ENCODE measurements around the gene PIGL. TPM values are rescaled to one million over a fixed set of nuclear protein-coding genes. Genes with fewer than 3 reads are reported as not detected.
"Not testable (repeated sequence)": the region's sequence is repeated elsewhere in the genome, so short reads cannot be mapped to it uniquely, and the experiment has no call there.

Gene PIGL
- total RNA-seq, 1 experiment from 2014 or later = 35.2 TPM

DNA sequence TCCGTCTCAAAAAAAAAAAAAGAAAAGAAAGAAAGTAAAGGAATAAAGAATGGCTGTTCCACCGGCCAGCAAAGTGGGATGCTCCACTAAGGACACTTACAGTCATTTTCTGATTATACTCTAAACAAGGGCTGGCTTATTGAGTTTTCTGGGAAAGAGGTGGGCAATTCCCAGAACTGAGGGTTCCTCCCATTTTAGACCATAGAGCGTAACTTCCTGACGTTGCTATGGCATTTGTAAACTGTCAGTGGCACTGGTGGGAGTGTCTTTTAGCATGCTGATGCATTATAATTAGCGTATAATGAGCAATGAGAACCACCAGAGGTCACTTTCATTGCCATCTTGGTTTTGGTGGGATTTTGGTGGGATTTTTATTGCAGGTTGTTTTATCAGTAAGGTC lies 58.0 kb downstream of the PIGL start:
- Histone ChIP-seq H3K27ac (no peak overlapping the region), H3K27me3 (no peaks in the 10 kb centered on the region), H3K9me3 (replicated peaks) (peaks cover 16% of the 10 kb centered on the region)

DNA sequence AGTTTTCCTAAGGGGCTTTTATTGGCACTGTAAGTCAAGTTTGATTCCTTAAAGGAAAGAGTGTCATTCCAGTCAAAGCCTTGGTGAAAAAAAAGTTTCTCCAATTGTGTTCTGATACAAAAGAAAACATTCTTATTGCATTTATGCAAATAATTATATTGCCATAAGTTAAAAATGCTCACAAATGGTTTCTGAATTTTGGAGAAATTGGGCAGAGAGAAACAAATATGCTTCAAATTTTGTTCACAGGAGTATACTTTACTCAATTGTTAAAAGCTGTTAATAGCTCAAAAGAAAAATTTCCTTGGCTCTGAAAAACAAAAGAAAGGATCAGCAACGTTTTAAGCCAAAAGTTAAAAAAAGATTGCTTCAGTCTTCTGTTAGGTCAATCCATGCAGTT lies 60.2 kb downstream of the PIGL start:
- Histone ChIP-seq H3K4me3 (no peak overlapping the region), H3K9me3 (replicated peaks) (peaks cover 16% of the 10 kb centered on the region), H3K27me3 (no peaks in the 10 kb centered on the region), H3K4me1 (no peaks in the 10 kb centered on the region), H3K27ac (no peak overlapping the region), H3K36me3 (peaks cover 8% of the 10 kb centered on the region)
- DNase-seq = no peak

More for the DNA sequence above, 58.0 kb downstream of the PIGL start:
- Histone ChIP-seq H3K36me3 (peaks cover 8% of the 10 kb centered on the region), H3K4me3 (no peak overlapping the region), H3K4me1 (no peaks in the 10 kb centered on the region)
- DNase-seq = no peak

DNA sequence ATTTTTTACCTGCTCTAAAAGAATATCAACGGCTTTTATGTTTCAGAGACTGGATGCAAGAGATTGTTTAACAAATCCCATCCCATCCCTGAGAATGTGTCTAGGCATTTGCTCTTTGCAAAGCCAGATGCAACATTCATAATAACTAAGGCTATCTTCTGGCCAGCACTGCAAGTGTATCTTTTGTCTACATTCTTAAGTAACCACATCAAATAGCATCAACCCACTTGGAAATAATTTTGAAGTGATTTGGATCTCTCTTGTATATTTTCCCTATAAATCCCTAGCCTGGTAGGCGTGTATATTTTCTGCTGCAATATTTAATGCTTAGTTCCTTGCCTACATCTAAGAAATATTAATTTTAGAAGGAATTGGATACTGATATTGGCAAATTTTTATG lies 64.3 kb downstream of the PIGL start:
- Histone ChIP-seq H3K27ac (no peak overlapping the region), H3K36me3 (peaks cover 8% of the 10 kb centered on the region), H3K4me3 (no peak overlapping the region), H3K27me3 (no peaks in the 10 kb centered on the region), H3K9me3 (replicated peaks) (peaks cover 7% of the 10 kb centered on the region), H3K4me1 (peaks cover 3% of the 10 kb centered on the region)
- DNase-seq = no peak

DNA sequence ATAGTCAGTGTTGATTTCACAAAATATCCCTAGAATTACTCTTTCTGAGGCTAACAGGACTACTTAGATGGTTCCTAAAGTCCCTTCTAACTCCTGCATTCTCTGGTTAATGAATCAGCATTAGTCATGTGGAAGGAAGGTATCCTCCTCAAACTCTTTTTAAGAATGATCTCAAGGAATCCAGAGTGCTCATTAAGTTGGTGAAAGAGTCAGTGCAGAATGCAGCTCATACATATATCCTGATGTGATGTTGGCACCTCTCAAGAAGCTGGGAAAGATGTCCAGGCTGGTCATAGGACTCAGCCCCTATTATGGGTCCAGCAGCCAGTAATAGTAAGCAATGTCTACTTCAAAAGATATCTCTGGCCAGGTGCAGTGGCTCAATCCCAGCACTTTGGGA lies 65.5 kb downstream of the PIGL start:
- no peak for DNase-seq
- no peak overlapping the region for H3K4me3 ChIP-seq
- no peak overlapping the region for H3K27ac ChIP-seq
- H3K9me3 ChIP-seq (replicated peaks) = no peaks in the 10 kb centered on the region; the same call in 1 of the 2 replicates
- H3K4me1 ChIP-seq = peaks cover 8% of the 10 kb centered on the region
- H3K36me3 ChIP-seq = peaks cover 8% of the 10 kb centered on the region
- no peaks in the 10 kb centered on the region for H3K27me3 ChIP-seq

DNA sequence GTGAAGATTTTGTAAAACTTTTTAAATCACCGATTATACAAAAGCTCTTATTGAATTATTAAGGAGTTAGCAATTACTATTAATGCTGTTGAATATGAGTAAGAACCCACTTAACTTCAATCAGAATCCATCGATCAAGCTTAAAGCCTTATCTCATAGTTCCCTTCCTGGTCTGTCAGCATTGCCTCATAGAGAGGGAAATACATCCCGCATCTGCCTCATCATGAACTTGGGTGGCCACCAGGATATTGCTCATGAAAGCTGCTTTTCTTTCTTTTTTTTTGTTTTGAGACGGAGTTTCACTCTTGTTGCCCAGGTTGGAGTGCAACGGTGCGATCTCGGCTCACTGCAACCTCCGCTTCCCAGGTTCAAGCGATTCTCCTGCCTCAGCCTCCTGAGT lies 66.7 kb downstream of the PIGL start:
- H3K9me3 ChIP-seq (replicated peaks) = no peaks in the 10 kb centered on the region; the same call in 1 of the 2 replicates
- peaks cover 15% of the 10 kb centered on the region for H3K4me1 ChIP-seq
- DNase-seq = no peak
- no peaks in the 10 kb centered on the region for H3K27me3 ChIP-seq
- H3K27ac ChIP-seq = no peak overlapping the region
- no peak overlapping the region for H3K4me3 ChIP-seq
- peaks cover 1% of the 10 kb centered on the region; the same call in 1 of the 2 replicates for H3K36me3 ChIP-seq

DNA sequence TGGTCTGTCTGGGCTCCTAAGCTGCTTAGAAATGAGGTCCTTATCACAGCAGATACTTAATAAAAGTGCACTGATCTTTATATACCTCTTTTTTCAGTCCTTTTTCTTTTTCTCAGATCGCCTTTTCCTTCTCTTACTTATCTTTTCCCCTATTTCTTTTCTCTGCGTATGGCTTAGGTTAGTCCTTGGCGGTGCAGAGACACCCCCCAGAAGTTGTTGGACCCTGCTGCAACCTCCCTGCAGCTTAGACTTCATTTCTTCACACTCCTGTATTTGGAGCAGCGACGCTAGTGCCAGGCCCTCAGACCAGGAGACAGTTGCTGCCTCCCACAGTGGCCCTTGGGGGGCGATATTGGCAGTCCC lies 68.6 kb downstream of the PIGL start:
- H3K4me1 ChIP-seq = peaks cover 15% of the 10 kb centered on the region
- DNase-seq = no peak

DNA sequence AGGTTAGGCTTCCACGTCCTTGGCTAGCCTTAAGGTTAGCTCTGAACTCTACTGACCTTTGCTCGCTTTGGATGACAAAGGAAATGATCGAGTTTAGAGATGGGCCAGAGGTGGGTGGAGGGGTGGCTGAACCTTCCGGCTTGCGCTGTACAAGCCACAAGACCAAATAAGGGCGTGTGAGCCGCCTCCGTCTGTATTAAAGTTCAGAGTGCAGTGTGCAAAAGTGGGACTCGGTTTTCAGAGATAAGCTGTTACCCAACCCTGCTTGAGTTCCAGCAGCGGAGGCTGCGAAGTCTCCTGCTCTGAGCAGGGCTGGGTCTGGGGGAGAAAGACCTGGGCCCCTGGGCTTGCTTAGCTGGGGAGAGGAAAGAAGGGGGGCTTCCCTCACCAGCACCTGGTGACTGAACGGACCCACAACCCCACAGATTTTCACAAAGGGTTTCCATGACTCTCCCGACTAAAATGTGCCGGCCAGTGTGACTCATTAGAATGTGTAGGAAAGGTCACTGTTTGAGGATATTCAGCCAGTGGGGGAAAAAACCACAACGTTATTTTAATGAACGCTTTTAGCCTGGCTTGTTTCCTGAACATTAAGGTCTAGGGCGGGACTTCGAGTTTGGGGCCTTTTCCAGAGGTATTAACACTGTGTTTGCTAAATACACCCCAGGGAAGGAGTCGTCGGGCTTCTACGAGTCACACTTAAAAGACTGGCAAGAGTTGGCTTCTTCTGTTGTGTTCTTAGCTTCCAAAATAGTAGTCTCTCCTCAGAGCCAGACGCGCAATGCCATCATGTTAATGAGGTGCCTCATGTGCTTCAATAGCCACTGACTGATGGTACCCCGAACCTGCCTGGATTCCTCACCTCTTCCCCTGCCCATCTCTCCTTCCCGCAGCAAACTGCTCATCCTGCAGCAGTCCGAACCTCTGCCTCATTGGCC lies 69.3 kb downstream of the PIGL start:
- peaks cover 15% of the 10 kb centered on the region for H3K4me1 ChIP-seq
- H3K9me3 ChIP-seq (replicated peaks) = no peaks in the 10 kb centered on the region
- peak overlapping the region; percentile 88 for H3K27ac ChIP-seq
- DNase-seq = peak; percentile 93 to 97
- H3K27me3 ChIP-seq = no peaks in the 10 kb centered on the region
- peak overlapping the region; percentile 52 for H3K4me3 ChIP-seq
- H3K36me3 ChIP-seq = no peaks in the 10 kb centered on the region

More for the DNA sequence above, 68.6 kb downstream of the PIGL start:
- Histone ChIP-seq H3K27me3 (no peaks in the 10 kb centered on the region), H3K36me3 (no peaks in the 10 kb centered on the region), H3K4me3 (peak overlapping the region; percentile 52), H3K9me3 (replicated peaks) (no peaks in the 10 kb centered on the region), H3K27ac (peak overlapping the region; percentile 88)

DNA sequence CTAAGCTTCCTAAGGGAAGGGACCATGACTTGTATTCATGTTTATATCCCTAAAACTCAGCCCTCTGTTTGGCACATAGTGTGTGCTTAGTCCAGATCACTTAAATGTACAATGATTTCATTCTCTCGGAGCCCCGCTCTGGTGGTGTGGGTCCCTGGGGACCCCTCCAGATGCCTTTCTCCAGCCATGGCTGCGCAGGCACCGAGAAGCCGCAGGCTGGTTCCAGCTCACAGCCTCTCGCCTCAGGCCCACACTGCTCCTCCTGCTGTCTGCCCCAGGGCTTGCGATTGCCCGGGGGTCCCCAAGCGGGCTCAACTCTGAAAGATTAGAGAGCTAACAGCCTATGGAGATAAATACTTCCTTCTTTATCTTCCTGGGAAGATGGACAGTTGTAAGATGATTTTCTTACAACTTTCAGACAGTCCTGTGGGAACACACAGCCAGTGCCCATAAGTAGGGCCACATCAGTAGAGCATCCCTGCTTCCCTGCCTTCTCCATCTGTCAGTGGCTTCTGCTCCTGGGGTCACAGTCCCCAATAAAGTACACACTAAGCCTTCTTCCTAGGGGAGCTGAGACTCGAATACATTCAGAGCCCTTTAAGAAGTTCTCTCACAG lies 70.0 kb downstream of the PIGL start:
- Histone ChIP-seq H3K9me3 (replicated peaks) (no peaks in the 10 kb centered on the region), H3K4me1 (peaks cover 15% of the 10 kb centered on the region), H3K4me3 (peak overlapping the region; percentile 52), H3K27me3 (no peaks in the 10 kb centered on the region), H3K27ac (peak overlapping the region; percentile 88), H3K36me3 (no peaks in the 10 kb centered on the region)
- DNase-seq = peak; percentile 94 to 95

DNA sequence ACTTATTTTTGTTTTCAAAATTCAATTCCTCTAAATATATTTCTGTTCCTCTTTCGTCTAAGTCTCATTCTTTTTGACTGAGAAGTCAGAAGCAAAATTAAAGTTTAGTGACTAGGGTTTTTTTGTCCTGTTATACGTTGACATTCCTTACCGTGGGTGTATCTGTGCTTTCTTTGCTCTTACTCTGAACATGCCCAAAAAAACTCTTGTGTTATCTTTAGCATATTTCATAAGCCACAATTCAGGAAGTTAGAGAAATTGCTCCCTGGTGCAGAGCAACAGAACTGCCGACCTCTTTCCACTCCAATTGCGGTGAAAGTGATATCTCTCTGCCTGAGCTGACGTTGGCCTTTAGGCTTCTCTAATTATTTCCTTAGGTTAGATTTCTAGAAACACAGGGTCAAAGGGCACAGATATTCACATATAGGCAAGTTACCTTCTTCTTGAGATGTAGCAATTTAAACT lies 70.6 kb downstream of the PIGL start:
- Histone ChIP-seq H3K27me3 (no peaks in the 10 kb centered on the region), H3K4me1 (peaks cover 15% of the 10 kb centered on the region), H3K27ac (peak overlapping the region; percentile 88; the same call in 1 of the 2 replicates), H3K36me3 (no peaks in the 10 kb centered on the region; the same call in 1 of the 2 replicates), H3K4me3 (peak overlapping the region; percentile 52), H3K9me3 (replicated peaks) (no peaks in the 10 kb centered on the region)
- DNase-seq = peak in 1 of 2 experiments; percentile 58

DNA sequence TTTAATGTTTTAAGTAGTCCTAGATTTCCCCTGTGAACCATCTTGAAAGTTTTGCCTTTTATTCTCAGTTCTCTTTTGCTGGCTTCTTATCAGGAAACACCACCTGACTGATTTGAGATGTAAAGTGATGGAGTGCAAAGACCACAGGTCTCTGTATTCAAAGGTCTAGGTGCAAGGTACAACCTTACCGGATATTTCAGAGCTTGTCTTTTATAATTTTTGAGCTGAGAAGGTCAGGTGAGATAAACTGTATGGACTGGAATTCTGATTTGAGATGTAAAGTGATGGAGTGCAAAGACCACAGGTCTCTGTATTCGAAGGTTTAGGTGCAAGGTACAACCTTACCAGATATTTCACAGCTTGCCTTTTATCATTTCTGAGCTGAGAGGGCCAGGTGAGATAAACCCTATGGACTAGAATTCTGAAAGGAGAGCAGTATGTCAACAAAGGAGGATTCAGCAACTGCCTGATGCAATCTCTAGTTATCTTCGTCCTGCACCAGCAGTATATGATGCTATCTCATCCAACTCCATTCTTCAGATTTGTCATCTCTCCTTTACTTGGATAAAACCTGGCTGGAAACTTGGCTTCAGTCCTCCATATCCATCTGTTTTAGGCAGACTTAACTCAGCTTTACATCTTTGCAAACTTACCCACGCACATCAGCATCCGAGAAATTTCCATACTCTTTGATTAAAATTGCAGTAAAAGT lies 72.0 kb downstream of the PIGL start:
- no peaks in the 10 kb centered on the region for H3K27me3 ChIP-seq
- no peak overlapping the region for H3K27ac ChIP-seq
- no peak overlapping the region for H3K4me3 ChIP-seq
- H3K4me1 ChIP-seq = peaks cover 15% of the 10 kb centered on the region
- no peaks in the 10 kb centered on the region for H3K9me3 ChIP-seq (replicated peaks)
- no peak for DNase-seq
- H3K36me3 ChIP-seq = no peaks in the 10 kb centered on the region; the same call in 1 of the 2 replicates

DNA sequence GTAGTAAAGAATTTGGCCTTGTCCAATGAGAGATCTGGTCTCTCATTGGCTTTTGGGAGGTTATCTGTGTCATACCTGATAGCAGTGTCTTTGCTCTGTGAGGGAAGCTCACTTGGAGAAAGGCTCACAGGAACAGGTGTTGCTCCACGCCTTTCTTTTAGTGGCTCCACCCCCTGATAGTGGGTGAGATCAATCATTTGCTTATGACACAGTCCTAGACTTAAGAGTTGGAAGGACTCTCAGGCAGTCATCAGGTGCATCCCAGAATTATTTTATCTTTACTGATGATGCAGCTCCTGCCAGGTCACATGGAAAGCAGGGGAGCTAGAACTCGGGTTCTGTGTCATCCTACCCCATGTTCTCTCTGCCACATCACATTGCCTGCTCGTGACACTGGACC lies 76.9 kb downstream of the PIGL start:
- H3K36me3 ChIP-seq = no peaks in the 10 kb centered on the region; the same call in 1 of the 2 replicates
- no peak for DNase-seq
- no peaks in the 10 kb centered on the region for H3K4me1 ChIP-seq
- H3K27me3 ChIP-seq = no peaks in the 10 kb centered on the region
- H3K4me3 ChIP-seq = no peak overlapping the region
- no peaks in the 10 kb centered on the region for H3K9me3 ChIP-seq (replicated peaks)
- H3K27ac ChIP-seq = no peak overlapping the region

DNA sequence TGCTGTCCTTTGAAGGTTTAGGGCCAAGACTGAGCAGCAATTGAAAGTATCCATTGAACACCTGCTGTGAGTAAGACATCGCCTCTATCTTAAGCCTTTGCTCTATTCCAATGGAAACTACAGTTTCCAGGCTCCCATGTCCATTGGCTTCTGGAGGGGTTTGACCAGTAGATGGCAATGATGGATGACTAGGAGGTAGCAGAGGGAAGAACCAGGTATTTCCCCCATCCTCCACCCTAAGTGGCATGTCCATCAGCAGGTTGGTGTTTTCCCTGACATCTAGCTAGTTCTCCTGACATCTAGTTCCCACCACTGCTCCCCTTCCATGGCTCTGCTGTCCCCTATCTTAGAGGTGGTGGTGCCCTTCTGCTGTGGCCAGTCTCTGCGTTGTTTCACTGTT lies 77.5 kb downstream of the PIGL start:
- Histone ChIP-seq H3K4me1 (no peaks in the 10 kb centered on the region), H3K9me3 (replicated peaks) (no peaks in the 10 kb centered on the region), H3K4me3 (no peak overlapping the region), H3K36me3 (no peaks in the 10 kb centered on the region; the same call in 1 of the 2 replicates), H3K27ac (no peak overlapping the region), H3K27me3 (no peaks in the 10 kb centered on the region)
- DNase-seq = no peak

DNA sequence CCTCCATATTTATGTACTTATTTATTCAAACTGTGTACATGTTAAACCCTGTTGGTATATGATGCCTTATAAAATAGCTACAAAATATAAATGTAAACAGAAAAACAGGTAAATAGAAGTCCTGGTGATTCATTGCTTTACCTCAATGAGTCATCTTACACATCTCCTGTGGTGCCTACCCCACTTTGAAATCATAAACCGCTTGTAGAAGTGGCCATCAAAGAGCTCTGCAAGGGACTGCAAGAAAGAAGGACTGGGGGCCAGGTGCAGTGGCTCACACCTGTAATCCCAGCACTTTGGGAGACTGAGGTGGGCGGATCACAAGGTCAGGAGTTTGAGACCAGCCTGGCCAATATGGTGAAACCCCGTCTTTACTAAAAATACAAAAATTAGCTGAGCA lies 79.1 kb downstream of the PIGL start:
- not testable (repeated sequence) for H3K9me3 ChIP-seq (replicated peaks)

DNA sequence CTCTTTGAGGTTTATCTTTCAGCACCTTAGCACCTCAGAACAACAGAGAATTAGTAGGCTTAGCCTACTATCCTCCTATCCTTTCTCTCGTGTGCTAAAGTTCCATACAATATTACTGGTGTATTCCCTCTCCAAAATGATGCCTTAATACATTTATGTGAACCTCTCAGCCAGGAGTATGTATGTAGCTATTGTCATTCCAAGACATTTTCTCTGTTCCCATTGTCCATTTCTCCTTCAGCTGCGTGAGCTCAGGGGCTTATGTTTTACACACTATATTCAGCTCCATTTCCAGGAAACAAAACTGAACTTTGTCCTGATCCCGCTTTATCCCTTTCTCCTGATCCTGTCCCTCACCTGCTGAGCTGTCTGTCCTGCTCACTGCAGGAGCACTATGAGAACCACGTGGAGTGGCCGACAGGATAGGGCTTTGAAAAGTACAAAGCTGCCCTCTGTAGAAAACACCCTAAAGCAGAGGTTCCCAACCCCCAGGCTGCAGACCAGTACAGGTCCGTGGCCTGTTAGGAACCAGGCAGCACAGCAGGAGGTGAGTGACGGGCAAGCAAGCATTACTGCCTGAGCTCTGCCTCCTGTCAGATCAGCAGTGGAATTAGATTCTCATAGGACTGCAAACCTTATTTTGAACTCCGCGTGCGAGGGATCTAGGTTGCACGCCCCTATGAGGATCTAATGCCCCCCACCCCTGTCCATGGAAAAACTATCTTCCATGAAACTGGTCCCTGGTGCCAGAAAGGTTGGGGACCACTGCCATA lies 80.5 kb downstream of the PIGL start:
- Histone ChIP-seq H3K36me3 (no peaks in the 10 kb centered on the region; the same call in 1 of the 2 replicates), H3K27me3 (no peaks in the 10 kb centered on the region), H3K4me3 (no peak overlapping the region), H3K4me1 (no peaks in the 10 kb centered on the region), H3K9me3 (replicated peaks) (no peaks in the 10 kb centered on the region), H3K27ac (no peak overlapping the region)
- DNase-seq = no peak

More for the DNA sequence above, 79.1 kb downstream of the PIGL start:
- H3K27me3 ChIP-seq, H3K4me3 ChIP-seq, H3K36me3 ChIP-seq, DNase-seq, H3K4me1 ChIP-seq, H3K27ac ChIP-seq: not testable (repeated sequence)

All from SJCRH30 (cell line).